Neuron (in vitro differentiated cells): Measurements from ENCODE around the gene FAM83G.
"Not testable (repeated sequence)": the region's sequence is repeated elsewhere in the genome, so short reads cannot be mapped to it uniquely, and the experiment has no call there.

Experiments
- H2AFZ ChIP-seq: one replicate; pipeline ENCODE4 v1.6.1; 2013; ENCODE audit warnings: low read depth, mild to moderate bottlenecking, inconsistent platforms, low read length, moderate library complexity
- H3K27me3 ChIP-seq: one replicate; pipeline ENCODE4 v1.6.1; 2013; ENCODE audit warnings: low read length; ENCODE audit not compliant: insufficient read depth
- H3K36me3 ChIP-seq: one replicate; pipeline ENCODE4 v1.6.1; 2013; ENCODE audit warnings: low read length; ENCODE audit not compliant: insufficient read depth
- H3K4me1 ChIP-seq: one replicate; pipeline ENCODE4 v1.6.1; 2013; ENCODE audit warnings: low read length; ENCODE audit not compliant: insufficient read depth
- H3K4me3 ChIP-seq: 2 replicates; pipeline ENCODE4 v1.5.1; 2013; ENCODE audit warnings: mild to moderate bottlenecking, low read length, moderate library complexity
- H3K9me3 ChIP-seq: one replicate; pipeline ENCODE4 v1.6.1; 2013; ENCODE audit warnings: low read length

Gene FAM83G, protein sequence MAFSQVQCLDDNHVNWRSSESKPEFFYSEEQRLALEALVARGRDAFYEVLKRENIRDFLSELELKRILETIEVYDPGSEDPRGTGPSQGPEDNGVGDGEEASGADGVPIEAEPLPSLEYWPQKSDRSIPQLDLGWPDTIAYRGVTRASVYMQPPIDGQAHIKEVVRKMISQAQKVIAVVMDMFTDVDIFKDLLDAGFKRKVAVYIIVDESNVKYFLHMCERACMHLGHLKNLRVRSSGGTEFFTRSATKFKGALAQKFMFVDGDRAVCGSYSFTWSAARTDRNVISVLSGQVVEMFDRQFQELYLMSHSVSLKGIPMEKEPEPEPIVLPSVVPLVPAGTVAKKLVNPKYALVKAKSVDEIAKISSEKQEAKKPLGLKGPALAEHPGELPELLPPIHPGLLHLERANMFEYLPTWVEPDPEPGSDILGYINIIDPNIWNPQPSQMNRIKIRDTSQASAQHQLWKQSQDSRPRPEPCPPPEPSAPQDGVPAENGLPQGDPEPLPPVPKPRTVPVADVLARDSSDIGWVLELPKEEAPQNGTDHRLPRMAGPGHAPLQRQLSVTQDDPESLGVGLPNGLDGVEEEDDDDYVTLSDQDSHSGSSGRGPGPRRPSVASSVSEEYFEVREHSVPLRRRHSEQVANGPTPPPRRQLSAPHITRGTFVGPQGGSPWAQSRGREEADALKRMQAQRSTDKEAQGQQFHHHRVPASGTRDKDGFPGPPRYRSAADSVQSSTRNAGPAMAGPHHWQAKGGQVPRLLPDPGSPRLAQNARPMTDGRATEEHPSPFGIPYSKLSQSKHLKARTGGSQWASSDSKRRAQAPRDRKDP

DNA sequence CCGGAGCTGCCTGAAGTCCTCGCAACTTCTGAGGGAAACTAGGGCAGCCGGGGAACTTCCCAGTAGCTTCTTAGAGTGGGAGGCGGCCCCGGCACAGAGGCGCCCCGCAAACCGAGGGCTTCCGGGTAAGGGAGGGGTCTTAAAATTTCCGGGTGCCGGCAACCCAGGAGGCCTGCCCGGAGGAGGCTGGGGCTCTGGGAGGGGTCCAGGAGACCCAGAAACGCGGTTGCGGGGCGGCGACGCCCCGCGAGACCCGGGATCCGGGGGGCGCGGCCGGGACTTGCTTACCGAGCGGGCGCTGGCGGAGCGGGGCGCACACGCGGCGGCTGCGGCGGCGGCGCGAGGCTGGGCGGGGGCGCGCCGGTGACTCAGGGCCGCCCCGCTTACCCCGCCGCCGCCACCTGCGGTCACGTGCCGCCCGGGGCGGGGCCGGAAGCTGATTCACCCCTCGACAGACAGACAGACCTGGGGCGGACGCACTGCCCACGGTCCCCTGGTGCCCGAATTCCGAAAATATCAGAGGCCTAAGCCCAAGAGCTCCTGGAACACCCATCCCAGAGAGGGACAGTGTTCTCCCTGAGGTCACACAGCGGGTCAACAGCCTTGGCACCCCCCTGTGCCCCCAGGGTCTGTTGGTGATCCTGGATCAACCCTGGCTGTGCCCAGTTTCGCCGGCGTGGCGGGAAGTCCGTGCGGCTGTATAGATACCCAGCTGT lies at the start of gene FAM83G:
Gene FAM83G (minus strand): TSS at position 344 of the 716 bp plus-strand sequence. CDS start 723 bp downstream, outside the sequence.
- no peaks in the 10 kb centered on the region for H3K36me3 ChIP-seq
- peaks cover 12% of the 10 kb centered on the region for H3K9me3 ChIP-seq
- peaks cover 45% of the 10 kb centered on the region for H3K27me3 ChIP-seq
- peaks cover 7% of the 10 kb centered on the region for H3K4me1 ChIP-seq
- H3K4me3 ChIP-seq, result no peak within 1 kb of the TSS
- no peak within 1 kb of the TSS for H2AFZ ChIP-seq

DNA sequence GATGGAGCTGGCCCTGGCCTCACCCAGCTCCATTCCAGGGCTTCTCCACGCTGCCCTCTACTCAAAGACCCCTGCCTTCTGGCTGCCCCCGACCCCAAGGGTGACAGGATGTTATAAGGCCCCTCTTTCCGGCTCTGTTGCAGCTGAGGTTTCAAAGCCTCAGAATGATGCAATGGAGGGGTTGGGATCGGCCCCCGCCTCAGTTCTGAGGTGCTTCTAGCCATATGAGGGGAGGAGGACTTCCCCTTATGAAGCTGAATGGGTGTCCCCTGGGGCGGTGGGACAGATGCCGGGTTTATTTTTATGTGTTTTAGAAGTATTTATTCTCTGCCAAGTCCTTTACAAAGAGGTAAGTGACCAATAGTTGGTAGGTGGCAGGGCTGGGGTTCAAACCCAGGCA lies 44.3 kb upstream of the FAM83G start:
- H3K27me3 ChIP-seq, H2AFZ ChIP-seq, H3K4me1 ChIP-seq, H3K4me3 ChIP-seq, H3K36me3 ChIP-seq, H3K9me3 ChIP-seq: not testable (repeated sequence)

DNA sequence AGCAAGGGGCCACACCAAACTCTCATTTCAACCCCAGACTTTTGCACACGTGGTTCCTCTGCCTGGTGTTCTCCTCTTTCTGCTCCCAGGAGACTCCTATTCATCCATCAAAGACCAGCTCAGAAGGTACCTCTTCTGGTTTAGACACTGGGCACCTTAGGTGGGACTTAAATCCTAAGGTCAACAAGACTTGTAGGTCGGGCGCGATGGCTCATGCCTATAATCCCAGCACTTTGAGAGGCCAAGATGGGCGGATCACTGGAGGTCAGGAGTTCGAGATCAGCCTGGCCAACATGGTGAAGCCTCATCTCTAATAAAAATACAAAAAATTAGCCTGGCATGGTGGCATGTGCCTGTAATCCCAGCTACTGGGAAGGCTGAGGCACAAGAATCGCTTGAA lies 42.9 kb upstream of the FAM83G start:
- not testable (repeated sequence) for H2AFZ ChIP-seq, H3K4me3 ChIP-seq, H3K4me1 ChIP-seq, H3K27me3 ChIP-seq, H3K36me3 ChIP-seq, H3K9me3 ChIP-seq

DNA sequence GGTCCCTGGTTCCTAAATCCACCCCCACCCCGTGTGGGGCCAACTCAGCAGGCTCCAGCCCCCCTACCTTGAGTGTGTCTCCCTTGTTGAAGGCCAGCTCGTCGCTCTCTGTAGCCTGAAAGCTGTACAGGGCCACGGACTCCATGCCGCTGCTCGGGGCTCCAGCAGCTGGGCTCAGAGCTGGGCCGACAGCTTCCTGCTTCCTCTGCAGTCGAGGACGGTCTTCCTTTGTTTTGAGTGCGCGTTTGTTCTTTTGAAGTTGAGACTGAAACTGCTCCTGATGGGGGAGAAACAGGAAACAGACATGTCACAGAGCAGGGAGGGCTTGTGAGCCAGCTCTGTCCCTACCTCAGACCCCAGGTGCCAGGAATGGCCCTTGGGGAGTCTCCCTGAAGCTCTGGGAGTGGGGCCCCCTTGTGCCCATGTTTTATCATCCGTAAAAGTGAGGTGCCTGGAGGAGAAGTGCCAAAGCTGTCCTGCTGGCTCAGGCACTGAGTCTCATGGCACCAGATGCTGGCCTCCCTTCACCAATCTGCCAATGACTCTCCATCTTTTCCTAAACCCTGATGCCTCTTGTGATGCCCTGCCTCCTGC lies 42.3 kb upstream of the FAM83G start, which contains the start of gene GRAP:
Gene GRAP (minus strand): TSS at position 176 of the 594 bp plus-strand sequence. CDS start 31 bp downstream, at position 145.
- H3K4me3 ChIP-seq, H2AFZ ChIP-seq, H3K36me3 ChIP-seq, H3K9me3 ChIP-seq, H3K27me3 ChIP-seq, H3K4me1 ChIP-seq: not testable (repeated sequence)

DNA sequence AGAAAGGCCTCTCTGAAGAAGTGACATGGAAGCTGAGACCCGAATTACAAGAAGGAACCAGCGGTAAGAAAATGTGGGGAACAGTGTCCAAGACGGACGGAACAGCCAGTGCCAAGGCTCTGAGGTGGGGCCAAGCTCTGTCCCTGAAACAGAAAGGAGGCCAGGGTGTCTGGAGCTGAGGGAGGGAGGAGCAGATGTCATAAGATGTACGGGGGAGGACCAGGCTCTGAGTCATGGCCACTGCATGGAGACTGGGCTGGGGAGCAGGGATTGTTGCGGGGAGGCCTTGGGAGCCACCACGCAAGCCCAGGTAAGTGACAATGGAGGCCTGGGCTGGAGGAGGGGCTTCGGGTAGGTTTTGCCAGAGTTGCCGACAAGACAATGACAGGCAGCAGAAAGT lies 40.1 kb upstream of the FAM83G start:
- H3K4me1 ChIP-seq, H2AFZ ChIP-seq, H3K36me3 ChIP-seq, H3K27me3 ChIP-seq, H3K4me3 ChIP-seq, H3K9me3 ChIP-seq: not testable (repeated sequence)

DNA sequence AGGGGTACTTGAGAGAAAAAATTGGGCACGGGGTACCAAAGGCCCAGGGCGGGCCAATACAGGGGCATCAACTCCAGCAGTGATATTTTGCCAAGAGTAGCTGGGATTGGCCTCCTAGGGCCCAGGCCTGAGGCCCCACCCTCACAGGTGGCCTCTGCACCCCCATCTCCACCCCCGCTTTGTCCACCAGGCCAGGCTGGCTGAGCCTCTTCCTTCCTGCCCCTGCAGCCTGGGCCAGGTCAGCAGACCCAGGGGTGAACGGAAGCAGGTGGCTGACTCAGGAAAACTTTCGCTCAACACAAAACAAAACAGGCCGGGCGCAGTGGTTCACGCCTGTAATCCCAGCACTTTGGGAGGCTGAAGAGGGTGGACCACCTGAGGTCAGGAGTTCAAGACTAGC lies 38.5 kb upstream of the FAM83G start:
- H3K9me3 ChIP-seq, H2AFZ ChIP-seq, H3K4me3 ChIP-seq, H3K27me3 ChIP-seq, H3K36me3 ChIP-seq, H3K4me1 ChIP-seq: not testable (repeated sequence)

DNA sequence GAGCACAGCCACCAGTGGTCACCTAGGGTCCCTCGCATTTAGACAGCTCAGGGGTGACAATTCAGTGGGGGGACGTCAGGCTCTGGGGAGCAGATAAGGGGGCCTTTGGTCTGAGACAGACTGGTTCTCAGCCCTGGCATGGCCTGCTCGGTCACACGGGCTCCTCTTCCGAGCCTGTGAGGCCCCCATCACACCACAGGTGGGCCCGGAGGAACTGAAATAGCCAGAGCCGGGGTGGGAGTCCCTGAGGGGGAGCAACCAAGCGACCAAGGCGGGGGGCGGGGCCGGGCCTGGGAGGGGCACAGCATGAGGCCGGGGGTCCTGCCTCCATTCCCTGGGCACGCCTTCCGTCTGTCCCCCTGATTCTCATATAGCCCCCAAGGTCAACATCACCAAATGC lies 37.8 kb upstream of the FAM83G start:
- H3K9me3 ChIP-seq, H3K36me3 ChIP-seq, H3K4me3 ChIP-seq, H3K27me3 ChIP-seq, H3K4me1 ChIP-seq, H2AFZ ChIP-seq: not testable (repeated sequence)

DNA sequence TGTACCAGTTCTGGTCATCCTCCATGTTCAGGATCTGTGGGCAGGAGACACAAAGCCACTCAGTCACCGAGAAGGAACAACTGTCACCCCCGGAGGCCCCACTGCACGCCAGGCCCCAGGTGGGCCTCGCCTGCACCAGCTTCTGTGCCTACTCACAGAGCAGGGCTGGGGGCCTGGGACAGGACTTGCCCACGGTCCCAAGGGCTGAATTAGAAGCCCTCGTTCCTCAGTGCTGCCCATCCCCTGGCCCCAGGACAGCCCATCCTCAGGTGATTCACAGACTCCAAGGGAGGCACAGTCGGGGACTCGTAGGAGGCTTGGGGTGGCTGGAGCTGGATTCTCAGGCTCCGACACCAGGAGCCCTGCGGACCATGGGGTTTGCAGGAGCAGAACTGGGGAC lies 37.3 kb upstream of the FAM83G start:
- H3K9me3 ChIP-seq, H3K36me3 ChIP-seq, H2AFZ ChIP-seq, H3K4me3 ChIP-seq, H3K27me3 ChIP-seq, H3K4me1 ChIP-seq: not testable (repeated sequence)

DNA sequence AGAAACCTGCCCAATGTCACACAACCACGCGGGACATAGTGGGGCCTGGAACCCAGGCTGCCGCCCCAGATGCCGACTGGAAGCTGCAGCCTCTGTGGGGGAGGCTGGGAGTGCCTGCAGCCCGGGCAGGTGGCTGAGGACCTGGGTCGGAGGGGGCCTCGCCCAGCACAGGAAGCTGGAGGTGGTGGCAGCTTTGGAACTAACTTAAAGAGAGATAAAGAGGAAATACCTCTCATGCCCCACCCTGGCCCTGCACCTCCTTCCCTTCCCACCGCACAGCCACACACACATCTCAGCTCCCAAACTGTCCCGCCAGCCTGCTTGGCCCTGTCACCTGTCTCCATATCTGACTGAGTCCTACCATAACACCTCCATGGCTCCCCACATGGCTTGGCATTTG lies 35.8 kb upstream of the FAM83G start:
- not testable (repeated sequence) for H3K36me3 ChIP-seq, H3K4me1 ChIP-seq, H3K9me3 ChIP-seq, H3K27me3 ChIP-seq, H2AFZ ChIP-seq, H3K4me3 ChIP-seq

DNA sequence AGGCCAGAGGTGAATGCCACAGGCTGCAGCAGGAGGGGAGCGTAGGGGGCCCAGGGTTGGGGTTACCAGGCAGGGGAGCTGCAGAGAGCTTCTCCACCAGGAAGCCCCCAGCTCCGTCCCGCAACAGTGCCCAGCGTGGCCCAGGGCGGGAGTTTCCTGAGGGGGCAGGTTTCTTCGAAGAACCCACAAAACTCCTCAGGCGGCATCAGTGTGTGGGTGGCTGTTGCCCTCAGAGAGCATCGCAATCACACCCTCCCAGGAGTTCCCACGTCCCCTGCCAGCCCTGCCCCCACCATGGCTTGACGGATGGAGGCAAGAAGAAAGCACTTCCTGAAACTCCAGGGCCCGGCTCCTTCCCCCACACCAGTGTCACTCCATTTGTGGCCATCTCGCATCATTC lies 34.2 kb upstream of the FAM83G start:
- H3K36me3 ChIP-seq, H3K9me3 ChIP-seq, H3K4me3 ChIP-seq, H3K27me3 ChIP-seq, H3K4me1 ChIP-seq, H2AFZ ChIP-seq: not testable (repeated sequence)

DNA sequence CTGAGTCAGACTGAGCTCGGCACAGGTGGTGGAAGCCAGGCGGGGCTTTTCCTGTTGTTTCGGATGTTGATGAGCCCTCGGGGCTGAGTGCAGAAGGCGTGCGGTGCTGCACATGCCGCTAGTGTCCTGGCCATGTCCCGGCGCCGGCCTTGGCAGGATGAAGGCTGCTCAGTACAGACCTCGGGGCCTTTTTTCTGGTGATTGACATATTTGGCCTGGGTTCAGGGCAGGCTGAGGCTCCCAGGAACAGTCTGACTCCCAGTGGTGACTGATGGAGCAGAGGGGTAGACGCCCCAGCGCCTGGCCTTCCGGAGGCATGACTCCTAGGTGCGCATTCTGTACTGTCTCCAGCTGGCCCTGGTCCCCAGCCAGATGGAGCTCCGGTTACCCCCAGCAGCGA lies 33.4 kb upstream of the FAM83G start:
- H3K36me3 ChIP-seq, H2AFZ ChIP-seq, H3K9me3 ChIP-seq, H3K4me1 ChIP-seq, H3K4me3 ChIP-seq, H3K27me3 ChIP-seq: not testable (repeated sequence)

DNA sequence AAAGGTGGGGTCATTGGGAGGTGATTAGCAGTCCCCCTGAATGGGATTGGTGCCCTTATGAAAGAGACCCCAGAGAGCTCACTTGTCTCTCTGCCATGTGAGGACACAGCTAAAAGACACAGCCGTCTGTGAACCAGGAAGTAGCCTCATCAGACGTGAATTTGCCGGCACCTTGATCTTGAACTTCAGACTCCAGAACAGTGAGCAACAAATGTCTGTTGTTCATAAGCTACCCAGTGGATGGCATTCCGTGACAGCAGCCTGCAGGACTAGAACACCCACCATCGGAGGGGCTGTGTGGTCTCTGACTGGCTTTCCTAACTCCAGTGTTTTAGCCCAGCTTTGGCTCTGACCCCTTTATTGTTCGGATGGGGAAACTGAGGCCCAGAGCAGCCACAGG lies 33.0 kb upstream of the FAM83G start:
- H3K4me3 ChIP-seq, H2AFZ ChIP-seq, H3K4me1 ChIP-seq, H3K27me3 ChIP-seq, H3K9me3 ChIP-seq, H3K36me3 ChIP-seq: not testable (repeated sequence)

DNA sequence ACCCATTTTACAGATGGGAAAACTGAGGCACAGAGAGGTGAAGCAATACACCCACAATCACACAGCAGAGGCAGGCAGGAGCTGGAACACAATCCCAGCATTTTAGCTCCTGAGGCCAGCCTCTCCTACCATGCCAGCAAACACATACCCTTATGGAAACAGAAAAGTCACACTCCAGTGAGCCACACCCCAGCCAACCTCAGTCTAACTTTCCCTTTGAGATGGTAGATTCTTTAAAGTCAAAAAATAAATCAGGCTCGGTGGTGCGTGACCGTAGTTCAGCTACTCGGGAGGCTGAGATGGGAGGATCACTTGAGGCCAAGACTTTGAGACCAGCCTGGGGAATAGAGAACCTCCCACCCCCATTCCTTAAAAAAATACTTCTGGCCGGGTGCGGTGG lies 31.6 kb upstream of the FAM83G start:
- not testable (repeated sequence) for H3K36me3 ChIP-seq, H3K9me3 ChIP-seq, H2AFZ ChIP-seq, H3K4me3 ChIP-seq, H3K27me3 ChIP-seq, H3K4me1 ChIP-seq
